Hepatic stellate cell (primary cell): ENCODE results near the gene LCMT2.
"Not testable (repeated sequence)": the region's sequence is repeated elsewhere in the genome, so short reads cannot be mapped to it uniquely, and the experiment has no call there.

Experiments
- DNase-seq: peaks from one replicate; pipeline ENCODE4 v3.0.0; 2011; ENCODE audit warnings: low spot score

LCMT2 gene

DNA sequence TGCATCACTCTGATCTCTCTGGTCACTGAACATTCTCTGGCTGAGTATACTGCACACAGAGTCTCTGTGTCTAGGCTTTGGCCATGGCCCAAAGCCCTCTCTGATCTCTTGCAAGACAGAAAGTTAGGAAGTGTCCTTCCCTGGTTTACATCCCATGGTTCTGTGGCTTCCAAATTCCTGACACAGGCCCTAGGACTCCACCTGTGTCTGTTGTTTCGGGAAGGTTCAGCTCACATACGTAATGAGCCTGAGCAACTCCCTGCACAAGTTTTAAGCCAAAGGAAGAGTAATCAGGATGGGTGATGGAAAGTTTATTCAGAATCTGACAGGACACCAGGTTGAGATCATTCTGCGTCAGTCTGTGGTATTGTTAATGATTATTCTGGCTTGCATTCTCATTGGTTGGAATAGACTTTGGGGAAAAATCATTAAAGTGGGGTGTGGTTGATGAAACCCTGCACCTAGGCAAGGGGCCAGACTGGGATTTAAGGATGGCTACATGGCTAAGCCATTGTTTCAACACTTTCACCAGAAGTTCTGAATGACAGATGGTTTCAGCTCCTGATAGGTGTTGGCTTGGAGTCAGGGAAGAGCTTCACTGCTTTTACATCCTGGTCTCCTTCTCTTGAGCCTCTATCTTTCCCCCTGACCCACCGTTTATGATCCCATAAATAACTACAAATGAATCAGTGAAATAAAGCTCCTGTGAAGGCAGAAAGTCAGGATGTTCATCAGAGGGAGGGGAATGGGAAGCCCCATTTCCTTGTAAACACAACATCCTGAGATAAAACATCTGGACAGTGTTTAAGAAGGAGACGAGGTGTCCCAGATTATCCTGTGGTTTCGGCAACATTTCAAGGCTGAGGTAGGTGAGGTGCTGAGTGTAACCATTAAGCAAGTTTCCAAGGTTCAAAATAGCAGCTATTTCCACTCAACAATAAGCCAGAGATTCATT is 14.1 kb downstream of the LCMT2 start:
- DNase-seq: no peak

DNA sequence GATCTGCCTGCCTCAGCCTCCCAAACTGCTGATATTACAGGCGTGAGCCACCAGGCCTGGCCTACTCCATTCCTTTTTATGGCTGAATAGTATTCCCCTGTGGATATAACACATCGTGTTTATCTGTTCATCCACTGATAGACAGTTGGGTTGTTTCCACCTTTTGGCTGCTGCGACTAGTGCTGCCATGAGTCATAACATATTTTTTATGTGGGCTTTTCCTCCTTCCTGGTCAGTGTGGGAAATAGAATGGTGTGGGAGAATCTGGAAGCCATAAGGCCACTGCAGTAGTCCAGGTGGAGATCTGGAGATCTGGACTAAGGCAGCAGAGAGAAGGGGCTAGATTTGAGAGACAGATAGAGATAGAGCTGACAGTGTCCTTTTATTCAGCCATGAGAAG is 16.2 kb downstream of the LCMT2 start:
- no peak for DNase-seq

DNA sequence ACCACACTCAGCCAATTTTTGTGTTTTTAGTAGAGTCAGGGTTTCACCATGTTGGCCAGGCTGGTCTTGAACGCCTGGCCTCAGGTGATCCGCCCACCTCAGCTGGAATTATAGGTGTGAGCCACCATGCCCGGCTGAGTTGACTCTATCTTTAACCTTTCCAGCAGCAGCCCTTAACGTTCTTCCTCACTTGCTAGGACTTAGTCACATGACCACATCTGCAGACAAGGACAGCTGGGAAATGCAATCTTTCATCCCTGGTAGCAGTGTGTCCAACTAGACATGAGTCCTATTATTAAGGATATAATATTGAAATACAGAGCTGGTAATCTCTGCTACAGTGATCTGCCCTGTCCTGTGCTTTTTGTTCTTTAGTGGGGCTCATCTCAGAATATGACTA is 18.0 kb downstream of the LCMT2 start:
- no peak for DNase-seq

DNA sequence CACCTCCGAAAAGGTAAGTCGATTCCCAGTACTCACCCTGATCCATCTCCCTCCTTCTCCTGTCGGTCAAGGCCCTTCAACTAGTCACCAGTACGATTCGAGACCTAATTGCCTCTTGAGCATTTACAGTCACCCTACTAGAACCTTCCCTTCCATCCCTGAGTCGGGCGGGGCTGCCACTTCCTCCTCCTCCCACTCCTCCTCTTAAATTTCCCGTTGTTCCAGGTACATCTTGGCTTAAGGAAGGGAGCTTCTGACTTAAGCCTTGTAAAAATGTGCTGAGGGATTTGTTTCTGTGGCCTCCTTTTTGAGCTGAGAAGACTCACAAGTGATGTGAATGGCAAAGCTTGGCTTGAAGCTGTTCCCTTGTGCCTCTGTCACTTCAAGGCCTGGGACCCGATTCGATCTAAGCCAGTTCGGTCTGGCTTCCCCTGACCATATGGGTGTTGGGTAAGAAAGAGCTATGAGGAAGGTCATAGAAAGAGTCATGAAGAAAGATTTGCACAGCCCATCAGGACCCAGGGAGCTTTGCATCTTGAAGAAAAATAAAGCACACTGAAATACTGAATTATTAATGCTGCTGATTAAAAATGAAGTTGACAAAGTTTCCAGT is 28.1 kb downstream of the LCMT2 start, which contains the start of gene TGM7:
Gene TGM7 (minus strand): TSS at position 51 of the 613 bp plus-strand sequence.
- DNase-seq: no peak

DNA sequence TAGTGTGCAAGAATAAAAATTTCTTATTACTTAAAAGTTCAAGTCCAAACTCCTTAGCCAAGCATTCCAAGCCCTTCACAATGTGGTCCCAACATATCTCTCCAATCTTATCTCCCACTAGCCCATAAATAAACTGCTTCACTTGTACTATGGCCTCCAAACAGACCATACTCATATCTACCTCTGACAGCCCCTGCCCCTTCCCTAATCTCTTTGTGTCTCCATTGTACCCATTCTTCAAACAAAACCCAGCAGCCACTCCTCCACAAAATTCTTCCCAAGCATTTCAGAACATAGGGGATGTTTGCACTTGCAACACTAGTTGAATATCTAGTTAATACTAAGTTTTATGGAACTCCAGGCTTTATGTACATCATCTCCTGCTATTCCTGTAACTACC is 30.5 kb downstream of the LCMT2 start:
- DNase-seq: no peak

DNA sequence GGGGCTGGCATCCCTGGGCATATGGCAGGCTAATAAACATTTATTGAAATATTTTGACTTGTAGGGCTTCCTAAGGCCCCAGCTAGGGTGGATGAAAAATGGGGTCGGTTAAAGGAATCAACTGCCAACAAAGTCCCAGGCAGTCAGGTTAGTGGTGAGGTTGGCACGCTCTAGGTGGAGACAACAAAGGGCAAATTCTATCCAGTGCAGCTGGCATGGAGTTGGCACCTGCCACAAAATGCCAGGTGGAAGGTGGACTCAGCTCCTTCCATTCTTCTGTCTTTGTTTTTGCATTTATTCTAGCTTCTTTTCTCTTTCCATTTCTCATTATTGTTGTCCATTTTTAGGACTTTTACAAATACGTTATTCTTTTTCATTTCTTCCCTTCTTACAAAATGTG is 31.0 kb downstream of the LCMT2 start:
- DNase-seq: no peak

DNA sequence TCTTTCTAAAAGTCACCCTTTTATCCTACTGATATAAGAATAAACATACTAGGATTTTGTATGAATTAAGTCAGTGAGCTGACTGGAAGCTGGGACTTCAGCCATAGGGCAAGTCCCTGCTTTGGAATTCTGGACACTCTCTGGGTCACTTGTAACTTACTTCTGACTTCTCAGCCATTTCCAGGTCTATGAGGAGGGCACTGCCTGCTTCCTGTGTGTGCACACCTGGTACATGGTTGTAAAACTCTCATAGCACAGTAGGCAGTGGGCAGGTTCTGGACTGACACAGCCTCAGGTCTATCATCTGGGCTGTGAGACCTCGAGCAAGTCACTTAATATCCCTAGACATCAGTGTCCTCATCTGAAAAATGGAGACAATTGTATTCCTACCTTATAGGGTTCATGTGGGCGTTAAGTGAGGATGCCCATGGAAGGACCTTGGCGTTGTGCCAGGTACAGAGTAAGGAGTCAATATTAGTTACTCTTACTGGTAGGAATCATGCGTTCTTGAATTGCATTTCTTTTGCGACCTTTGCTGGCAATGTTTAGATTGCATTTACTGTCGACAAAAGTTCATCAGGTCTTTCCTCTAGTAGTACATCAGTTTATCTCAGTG is 36.2 kb downstream of the LCMT2 start:
- DNase-seq: no peak

DNA sequence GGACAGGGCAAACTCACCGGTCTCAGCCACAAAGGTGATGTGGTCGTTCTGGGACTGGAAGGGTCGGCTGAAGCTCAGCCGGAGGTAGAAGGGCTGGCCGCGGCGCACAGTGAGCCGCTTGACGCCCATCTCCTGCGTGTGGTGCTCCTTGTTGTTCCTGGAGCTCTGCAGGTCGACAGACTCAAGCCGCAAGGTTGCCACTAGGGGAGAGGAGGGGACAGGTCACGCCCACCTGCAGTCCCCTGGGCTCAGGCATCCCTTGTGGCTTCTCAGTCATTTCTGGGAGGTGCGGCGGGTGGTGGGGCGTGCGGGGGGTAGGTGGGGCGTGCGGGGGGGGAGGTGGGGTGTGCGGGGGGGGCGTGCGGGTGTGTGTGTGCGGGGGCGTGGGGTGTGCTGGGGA is 36.9 kb downstream of the LCMT2 start:
- no peak for DNase-seq

DNA sequence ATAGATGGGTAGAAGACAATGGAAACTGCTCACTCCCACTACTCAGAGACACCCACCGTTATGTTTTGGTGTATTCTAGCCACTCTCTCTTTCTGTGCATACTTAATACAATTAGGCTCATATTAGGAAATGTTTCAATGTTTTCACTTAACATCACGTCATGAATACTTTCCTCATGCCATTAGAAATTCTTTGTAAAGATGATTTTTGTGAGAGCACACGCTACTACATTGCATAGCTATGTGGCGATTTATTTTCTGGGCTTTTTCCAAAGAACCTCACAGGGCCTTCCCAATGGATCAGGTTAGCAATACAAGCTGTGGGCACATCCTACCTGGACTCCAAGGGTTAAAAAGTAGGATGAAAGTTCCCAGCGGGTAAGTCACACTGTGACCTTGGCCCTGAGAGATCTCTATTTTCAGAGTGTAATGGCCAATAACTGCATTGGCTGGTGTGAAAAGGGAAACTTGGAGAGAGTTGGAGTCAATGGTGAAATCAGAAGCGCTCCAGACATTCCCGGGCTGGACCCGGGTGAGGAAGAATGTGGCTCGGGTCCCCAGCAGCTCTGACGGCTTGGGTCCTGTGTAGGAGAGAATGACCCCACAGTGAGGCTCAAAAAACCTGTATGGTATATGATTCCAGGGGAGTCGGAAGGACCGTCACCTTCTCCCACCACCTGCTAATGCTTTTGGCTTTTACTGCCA is 37.8 kb downstream of the LCMT2 start:
- DNase-seq: peak; percentile 34

DNA sequence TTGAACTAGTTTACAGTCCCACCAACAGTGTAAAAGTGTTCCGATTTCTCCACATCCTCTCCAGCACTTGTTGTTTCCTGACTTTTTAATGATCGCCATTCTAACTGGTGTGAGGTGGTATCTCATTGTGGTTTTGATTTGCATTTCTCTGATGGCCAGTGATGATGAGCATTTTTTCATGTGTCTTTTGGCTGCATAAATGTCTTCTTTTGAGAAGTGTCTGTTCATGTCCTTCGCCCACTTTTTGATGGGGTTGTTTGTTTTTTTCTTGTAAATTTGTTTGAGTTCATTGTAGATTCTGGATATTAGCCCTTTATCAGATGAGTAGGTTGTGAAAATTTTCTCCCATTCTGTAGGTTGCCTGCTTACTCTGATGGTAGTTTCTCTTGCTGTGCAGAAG is 40.7 kb downstream of the LCMT2 start:
- not testable (repeated sequence) for DNase-seq

DNA sequence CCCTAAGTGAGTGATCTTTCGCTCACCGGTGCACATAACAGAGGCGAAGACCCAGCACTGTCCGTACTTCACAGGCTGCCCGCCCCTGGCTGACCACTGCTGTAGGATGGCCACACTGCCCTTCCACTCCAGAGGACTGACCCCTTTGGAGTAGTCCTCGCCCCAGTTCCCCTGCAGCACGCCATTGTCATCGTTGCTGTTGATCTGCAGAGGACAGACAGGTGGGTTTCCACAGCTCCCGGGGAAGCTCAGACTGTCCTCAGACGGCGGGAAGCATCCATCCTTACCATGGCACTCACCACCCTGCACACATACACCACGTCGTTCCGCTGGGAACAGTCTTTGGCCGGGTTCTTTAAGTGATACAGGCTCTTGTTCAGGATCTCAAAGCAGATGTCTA is 43.1 kb downstream of the LCMT2 start:
- DNase-seq: no peak

DNA sequence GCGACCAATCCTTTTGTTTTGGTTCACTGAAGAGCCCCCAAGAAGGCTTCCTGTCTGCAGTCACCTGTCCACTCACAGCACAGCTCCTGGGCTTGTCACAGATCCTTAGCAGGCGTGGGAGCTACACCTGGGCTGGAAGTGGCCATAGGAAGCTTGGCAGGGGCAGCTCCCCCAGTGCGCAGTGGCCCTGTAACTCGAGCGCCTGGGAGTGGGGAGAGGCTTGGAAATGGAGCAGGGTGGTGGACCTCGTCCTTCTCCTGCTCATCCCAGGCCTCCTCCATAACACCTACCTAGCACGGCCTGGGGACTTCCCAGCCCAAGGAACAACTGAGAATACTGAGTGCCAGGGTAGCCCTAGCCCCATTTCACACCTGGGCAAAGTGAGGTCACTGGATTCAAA is 44.3 kb downstream of the LCMT2 start:
- DNase-seq: no peak

DNA sequence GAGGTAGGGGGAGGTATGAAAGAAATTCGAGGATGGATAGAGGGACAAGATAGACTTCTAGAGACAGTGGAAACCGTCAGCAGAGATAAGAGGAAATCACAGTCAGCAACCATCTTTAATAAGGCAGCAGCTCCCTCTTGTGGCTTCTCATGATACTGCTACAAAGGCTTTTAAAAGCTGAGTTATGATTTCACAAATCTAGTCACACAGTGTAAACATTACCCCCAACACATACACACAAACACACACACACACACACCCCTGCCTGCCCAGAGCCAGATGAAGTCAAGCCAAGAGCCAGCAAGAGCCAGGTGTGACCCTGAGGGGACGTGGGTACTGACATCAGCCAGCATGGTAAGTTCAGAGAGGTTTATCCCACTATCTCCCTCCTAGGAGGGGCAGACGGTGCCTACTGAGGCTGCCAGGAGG is 44.8 kb downstream of the LCMT2 start:
- peak; percentile 74 for DNase-seq

DNA sequence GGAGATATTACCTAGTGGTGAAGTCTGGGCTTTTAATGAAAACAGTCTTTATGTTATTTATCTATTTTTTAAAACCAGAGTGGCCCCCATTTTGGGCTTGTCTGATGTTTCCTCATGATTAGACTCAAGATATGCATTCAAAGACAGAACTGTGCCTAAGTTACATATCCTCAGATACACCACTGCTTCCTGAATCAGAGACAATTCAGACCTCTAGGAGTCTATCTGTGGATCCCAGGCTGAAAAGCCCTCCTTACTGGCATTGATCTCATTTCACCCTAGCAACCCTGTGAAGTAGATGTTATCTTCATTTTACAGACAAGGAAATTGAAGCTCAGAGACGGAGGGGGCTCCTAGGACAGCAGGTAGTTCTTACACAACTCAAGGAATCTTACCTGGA is 46.8 kb downstream of the LCMT2 start:
- no peak for DNase-seq

DNA sequence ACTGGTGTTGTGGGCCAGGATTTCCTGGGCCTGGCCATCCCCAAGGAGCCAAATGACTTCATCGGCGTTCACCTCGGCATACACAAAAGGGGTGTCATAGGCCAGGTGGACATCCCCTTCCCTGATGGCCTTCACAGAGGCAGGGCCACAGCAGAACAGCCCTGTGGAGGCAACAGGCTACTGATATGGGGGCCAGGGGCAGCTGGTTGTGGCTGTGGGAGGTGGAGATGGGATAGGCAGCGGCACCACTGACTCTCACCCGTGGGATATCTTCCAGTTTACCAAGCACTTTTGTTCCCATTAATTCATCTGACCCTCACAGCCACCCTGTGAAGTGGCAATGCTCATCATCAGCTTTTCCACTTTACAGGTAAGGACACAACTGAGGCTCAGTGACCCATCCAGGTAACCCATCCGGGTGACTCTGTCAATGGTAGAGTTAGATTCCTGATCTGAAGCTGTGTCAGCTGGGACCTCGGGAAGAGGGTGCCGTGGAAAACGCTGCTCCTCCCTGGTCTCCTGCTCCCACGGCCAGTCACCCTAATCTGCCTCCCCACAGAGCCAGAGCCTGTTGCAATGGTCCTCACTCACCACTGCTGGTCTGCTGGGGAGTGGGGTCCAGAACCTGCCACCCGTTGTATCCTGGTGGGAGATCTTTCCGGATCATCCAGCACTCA is 48.3 kb downstream of the LCMT2 start:
- no peak for DNase-seq

DNA sequence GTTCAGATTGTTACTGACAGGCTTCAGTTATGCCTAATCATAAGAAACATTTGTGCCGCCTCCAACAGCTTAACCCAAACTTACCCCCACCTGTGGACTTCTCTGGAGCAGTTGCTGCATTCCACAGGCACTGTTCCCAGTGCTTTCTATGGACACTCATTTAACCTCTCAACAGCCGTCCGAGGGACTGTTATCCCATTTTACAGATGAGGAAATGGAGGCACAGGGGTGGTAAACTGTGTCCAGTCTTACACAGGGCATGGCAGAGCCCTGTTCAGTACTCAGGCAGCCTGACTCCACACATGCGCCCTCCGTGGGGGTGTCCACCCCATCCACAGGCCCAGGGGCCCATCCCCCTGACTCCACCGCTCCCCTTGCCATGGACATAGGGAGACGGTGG is 49.4 kb downstream of the LCMT2 start:
- DNase-seq: no peak

DNA sequence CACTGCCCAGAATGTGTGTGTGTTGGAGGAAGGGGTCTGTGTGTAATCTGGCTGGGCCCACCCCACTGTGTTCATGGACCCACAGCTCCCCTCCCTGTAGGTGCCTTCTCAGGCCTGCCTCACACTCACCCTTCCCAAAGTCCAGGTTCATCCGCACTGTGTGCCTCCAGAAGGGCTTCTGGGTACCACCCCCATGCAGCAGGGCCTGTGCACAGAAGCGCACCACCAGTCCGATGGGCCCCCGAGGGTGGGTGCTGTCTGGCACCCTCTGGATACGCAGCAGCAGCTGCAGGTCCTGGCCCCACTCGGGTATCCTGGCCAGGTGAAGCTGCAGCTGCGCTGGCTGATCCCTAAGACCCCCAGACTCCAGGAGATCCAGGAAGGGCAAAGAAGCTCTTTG is 50.9 kb downstream of the LCMT2 start:
- DNase-seq: no peak

DNA sequence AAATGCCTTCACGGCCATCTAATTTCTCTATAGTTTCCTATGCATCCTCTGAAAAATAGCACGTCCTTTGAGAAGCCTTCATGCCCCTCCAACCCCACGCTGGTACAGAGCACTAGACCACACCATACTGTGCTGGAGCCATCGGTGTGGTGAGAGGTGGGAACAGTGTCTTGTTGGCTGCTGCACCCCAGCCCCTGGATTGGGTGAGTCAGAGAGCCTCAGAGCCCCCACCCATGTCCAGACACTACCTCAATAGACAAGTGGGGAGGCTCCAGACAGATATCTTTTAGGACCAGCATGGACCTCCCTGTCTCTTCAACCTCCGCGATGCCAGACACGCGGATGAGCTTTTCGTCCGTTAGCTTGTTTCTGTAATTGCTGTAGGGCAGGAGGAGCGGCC is 51.5 kb downstream of the LCMT2 start:
- no peak for DNase-seq

DNA sequence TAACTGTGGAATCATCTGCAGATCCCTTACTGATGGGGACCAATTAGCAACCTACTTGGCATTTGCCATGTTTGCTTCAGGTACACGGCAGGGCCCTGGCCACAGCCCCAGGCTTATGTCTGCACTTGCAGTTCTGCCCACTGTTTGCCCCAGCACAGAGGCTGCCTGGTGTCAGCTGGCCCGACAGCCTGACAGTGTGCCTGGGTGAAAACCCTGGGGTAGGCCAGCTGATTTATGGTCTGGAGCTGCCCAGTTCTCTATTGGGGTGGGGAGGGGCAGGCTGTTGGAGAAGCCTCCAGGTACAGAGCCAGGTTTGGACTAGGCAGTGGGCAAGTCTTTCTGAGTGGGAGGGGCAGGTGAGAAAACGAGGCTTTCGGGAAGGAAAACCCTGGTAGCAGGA is 52.5 kb downstream of the LCMT2 start:
- DNase-seq: no peak

DNA sequence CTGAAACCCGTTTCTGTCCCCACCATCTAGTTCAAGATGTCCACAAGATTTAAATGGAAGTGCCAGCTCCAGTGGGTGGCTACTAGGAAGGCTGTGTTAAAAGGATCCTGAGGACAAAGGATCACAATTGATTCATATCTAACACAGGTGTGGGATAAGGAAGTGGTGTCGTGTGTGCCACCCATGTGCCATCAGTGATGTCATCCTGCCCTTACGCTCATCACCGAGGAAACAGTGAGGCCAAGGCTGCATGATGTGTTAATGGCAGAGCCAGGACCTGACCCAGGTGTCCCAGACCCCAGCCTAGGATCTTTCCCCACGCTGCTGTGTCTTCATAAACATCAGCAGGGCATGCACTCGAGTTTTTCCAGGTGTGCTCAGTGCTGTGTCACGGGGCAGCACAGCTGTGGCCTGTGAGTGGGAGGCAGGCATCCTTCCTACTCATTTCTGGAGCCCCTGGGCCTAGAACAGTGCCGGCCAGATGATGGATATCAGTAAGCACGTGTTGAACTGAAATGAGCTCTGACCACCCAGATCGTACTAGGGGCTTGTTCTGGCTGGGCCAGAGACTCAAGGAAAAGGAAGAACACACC is 53.0 kb downstream of the LCMT2 start:
- DNase-seq: no peak

DNA sequence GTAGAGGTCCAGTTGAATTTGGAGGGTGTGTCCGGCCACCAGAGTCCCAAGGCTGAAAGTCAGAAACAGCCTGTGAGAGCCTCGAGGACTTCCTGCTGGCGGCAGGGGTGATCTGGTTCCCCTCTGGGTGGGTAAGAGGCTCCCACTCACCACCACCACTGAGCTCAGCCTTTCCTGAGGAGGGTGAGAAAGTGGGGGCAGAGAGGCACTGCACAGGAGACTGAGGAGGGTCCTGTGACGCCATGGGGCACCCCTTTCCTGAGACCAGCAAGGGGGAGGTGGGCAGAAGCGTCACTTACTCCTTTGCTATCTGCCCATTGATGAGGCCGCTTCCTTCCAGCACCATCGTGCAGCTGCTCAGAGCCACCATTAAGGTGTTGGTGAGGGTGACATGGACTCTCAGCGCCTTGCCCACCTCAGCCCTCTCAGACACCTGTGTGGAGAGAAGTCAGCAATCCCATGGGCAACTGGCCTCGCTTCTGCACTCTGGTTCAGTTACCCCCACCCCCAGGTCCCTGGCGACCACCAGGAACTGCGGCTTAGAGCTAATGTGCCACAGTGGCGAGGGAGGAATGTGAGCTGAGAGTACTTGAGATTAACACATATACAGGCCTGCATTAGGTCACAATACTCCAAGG is 53.7 kb downstream of the LCMT2 start:
- no peak for DNase-seq
